Stimulated activated CD8-positive, alpha-beta memory T cell treated with anti-CD3 and anti-CD28 coated beads, Interleukin-12 subunit alpha, Interleukin-12 subunit beta, amount 100 ng/mL, for 24 hours (primary cell): ENCODE data around the gene BEX4.
"Not testable (repeated sequence)": the region's sequence is repeated elsewhere in the genome, so short reads cannot be mapped to it uniquely, and the experiment has no call there.

Experiments used
- DNase-seq: peaks from one replicate; pipeline ENCODE4 v3.0.0-alpha.2; 2020; ENCODE audit errors: extremely low read depth

The BEX4 gene, protein sequence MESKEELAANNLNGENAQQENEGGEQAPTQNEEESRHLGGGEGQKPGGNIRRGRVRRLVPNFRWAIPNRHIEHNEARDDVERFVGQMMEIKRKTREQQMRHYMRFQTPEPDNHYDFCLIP

DNA sequence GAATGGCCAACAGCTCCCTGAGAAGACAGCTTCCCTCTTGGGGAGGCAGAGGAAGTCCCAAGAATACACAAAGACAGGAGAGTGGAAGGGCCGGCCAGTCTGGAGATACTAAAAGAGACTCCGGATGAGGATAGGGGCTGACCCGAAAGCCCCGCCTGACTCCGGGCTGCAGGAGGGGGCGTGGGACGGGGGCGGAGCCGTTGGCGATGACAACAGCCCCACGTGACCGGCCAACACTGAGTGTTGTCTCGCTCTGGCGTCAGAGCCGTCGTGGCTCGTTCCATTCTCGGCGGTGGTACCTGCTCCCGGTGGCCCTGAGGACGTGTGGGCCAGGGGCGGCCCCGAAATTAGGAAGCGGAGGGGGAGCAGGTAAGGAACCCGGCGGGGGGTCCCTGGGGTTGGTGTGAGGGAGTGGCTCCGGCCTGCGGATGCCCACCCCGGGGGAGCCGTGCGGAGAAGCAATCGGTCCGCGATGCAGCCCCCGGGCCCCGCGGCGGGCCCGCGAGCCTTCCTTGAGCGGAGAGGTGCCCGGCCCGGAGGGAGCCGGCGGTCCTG, at the start of gene BEX4:
TSS of gene BEX4 (plus strand) at position 239 of the 555 bp plus-strand sequence. CDS start 1,046 bp downstream, outside the sequence.
- peak; percentile 50 for DNase-seq

DNA sequence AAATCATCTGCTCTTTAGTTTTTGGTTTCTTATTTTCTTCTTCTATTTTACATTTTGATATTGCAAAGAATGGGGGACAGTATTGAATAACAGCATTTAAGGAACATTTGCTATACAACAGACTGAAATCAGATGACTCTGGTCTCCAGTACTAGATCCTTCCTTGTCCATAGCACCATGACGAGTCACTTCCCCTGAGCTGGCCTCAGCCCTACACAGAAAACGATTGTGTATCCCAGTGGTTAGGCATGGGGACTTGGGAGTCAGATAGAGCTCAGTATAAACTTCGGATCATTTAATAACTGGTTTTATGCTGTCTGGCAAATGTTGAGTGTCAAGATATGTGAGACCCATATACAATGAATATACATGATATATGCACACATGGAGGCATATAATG, 44.7 kb upstream of the BEX4 start:
- no peak for DNase-seq

DNA sequence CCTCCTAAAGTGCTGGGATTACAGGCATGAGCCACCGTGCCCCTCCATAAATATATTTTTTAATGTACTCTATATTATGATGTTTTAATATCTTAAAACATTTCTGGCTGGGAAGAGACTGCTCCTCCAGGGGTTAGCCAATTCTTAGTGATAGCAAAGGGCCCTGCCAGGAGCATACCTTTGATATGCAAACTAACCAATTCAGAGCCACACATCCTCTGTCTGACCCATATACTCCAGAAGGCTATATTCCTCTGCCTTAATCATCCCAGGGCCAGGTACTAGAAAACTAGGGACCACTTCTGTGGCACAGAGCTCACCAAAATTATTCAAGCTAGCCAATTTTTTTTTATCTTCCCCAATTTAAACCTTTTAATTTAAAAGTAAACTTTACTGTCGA, 43.6 kb upstream of the BEX4 start:
- no peak for DNase-seq

DNA sequence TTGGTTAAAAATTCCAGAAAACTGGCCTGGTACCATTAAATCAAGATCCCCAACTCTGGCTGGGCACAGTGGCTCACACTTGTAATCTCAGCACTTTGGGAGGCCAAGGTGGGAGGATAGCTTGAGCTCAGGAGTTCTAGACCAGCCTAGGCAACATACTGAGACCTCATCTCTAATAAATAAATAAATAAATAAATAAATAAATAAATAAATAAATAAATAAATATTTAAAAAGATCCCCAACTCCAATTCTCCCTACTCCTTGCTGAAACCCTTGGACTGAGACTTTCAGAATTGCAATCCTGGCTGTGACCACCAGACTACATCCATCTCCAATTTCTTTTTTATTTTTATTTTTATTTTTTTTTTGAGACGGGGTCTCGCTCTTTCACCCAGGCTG, 39.7 kb upstream of the BEX4 start:
- DNase-seq = not testable (repeated sequence)

DNA sequence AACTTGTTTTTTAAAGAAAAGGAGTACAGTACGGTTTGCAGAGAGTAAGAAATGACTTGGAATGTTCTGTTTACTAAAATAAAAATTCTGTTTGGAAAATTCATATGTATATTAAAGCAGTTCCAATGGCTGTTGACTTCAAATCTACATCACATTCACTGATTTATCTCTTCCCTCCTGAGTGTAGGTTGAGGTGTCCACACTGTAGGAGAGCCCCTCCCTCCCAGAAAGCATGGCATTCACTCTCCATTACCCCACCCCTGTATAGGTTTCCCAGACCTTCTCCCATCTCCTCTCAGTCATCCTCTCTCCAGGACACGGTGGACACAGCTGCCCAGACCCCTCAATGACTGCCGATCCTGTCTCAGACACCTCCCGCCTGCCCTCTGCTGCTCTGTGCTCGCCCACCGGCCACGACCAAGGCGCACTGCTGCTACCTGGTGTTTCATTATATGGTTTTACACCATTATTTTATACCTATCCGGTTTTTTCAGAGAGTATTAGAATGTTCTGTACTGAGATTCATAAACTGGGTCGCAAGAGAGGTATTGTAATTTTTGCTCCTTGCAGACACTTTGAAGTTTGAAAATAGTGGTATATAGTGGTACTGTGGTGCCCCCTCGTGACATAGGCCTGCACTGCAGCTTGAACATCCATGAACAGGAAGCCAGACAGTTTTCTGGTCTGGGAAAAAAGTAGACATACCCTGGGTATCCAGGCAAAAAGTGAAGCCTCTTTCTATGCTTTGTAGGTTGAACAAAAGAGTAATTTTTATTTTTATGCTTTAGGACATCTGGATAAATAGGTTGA, 38.8 kb upstream of the BEX4 start:
- peak; percentile 8 for DNase-seq

DNA sequence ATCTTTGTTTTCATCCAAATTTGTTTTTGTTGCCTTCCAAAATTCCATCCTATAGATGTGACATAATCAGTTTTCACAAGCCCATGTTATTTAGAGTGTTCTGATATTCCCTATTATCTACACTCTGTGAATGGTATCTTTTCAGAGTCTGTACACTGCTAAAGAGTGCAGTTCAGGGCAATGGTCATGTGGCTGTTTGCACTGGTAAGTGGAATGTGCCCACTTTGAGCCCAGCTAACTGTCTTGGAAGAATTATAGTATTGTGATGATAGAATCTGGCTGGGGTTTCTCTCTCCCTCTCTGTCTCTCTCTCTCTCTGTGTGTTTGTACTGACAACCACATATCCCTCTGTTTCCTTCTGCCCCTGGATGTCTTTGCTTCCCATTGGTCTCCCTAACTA, 37.4 kb upstream of the BEX4 start:
- DNase-seq = no peak

DNA sequence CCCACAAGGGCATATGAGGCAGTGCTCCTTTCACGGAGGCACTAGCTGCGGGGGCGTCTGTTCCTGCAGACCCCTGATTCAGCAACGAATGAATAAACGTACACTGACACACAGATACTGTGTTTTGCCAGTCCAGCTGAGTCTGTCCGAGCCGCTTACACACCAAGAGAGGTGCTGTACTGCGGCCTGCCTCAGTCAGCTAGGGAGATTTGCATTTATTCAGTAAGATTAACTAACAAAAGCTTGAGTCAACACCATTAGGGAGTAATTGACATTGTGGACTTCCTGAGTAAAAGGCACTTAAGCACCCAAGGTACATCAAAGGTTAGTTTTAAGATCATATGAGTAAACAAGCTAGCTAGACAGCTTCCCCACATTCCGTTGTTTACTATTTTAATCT, 31.0 kb upstream of the BEX4 start:
- DNase-seq = no peak

DNA sequence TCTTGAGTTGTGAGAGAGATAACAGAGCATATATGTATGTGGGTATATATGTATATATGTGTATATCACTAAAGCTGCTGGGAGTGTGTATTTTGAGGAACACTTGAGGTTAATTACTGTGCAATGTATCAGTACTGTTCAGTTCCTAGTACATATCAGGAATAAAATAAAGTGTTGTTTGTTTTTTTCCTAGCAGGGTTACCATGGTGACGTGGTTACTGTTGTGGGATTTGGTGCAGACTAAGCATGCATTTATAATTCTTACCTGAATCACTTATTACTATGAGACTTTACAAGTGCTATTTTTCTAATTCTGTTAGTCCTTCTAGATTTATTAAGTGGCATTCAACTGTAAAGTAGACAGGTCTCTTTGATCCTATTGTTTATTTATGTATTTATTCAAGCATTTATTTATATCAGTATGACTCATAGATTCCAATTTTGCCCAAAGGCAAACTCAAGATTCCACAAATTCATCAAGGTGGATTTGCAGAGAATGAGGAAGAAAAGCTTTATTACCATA, 26.9 kb upstream of the BEX4 start:
- no peak for DNase-seq

DNA sequence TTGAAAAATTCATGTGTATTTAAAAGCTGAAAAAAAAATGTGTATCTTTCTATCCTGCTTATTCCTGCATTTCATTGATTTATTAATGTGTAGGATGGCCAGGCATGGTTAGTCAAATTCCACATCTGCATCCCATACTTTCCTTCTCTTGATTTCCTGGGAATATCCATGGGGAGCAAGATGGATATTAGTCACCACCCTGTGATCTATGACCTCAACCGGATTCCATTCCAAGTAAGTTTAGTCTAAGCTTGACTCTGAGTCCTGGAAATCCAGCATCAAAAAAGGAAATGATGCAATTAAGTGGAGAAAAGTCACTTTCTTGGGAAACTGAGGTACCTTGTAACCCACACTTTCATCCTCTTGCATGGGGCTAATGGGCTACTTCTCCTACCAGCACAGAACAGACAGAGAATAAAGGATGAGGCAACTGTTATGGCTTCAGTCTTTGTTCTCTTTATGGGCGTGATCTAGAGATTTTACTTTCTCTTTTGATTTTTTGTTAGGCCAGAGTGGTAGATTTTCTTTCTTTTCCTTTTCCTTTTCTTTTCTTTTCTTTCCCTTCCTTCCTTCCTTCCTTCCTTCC, 17.1 kb upstream of the BEX4 start:
- DNase-seq = no peak

DNA sequence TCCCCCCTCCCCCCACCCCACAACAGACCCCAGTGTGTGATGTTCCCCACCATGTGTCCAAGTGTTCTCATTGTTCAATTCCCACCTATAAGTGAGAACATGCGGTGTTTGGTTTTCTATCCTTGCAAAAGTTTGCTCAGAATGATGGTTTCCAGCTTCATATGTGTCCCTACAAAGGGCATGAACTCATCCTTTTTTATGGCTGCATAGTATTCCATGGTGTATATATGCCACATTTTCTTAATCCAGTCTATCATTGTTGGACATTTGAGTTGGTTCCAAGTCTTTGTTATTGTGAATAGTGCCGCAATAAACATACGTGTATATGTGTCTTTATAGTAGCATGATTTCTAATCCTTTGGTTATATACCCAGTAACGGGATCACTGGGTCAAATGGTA, 16.2 kb upstream of the BEX4 start:
- not testable (repeated sequence) for DNase-seq

DNA sequence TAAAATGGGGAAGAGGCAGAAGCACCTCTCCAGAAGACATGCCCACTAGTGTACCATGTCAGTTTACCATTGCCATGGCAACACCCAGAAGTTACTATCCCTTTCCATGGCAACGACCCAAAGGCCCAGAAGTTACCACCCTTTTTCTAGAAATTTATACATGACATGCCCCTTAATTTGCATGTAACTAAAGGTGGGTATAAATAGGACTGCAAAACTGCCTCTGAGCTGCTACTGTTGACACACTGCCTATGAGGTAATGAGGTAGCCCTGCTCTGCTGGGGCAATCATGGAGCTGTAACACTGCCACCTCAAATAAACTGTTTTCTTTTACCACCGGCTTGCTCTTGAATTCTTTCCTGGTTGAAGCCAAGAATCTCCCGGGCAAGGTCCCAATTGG, 13.9 kb upstream of the BEX4 start:
- DNase-seq = no peak

DNA sequence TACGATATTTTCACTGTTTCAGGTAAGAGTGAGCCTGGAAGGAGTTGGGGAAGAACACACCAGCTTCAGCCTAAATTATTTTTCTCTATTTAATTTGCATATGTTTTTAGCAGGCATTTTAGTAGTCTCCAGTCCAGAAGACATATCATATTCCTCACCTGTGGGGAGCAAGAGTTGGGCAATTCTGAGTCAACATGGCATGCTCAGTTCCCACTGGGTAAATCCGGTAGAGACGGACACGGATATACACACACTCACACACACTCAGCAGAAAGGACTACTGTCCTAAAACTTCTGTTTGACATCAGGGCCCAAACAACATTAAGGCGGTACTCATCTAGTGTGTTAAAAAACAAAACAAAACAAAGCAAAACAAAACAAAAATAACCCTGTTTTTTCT, 4.9 kb upstream of the BEX4 start:
- DNase-seq = no peak

DNA sequence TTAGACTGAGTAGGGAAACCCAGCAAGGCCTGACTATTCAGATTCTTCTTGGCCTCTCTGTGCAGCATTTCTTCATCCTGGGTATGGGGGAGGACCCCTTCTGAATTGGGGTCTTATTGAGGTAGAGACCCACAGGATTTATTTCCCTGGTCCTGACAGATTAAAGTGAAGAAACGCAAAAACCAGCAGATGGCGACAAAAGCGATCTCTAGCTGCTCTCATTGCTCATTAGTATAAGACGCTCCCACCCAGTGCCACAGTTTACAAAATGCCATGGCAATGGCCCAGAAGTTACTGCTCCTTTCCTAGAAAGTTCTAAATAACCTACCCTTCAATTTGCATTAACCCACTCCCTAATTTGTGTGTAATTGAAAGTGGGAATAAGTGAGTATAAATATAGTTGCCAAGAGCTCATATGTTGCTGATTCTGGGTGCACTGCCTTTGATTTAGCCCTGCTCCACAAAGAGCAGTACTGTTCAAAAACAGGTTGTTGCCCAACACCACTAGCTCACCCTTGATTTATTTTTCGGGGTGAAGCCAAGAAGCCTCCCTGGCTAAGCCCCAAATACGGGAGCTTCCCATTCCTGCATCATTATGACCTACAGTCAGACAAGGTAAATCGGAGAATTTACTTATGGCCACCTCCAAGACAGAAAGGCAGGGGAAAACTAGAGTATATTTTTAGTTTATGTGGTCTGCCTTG, 3.7 kb upstream of the BEX4 start:
- DNase-seq = no peak

DNA sequence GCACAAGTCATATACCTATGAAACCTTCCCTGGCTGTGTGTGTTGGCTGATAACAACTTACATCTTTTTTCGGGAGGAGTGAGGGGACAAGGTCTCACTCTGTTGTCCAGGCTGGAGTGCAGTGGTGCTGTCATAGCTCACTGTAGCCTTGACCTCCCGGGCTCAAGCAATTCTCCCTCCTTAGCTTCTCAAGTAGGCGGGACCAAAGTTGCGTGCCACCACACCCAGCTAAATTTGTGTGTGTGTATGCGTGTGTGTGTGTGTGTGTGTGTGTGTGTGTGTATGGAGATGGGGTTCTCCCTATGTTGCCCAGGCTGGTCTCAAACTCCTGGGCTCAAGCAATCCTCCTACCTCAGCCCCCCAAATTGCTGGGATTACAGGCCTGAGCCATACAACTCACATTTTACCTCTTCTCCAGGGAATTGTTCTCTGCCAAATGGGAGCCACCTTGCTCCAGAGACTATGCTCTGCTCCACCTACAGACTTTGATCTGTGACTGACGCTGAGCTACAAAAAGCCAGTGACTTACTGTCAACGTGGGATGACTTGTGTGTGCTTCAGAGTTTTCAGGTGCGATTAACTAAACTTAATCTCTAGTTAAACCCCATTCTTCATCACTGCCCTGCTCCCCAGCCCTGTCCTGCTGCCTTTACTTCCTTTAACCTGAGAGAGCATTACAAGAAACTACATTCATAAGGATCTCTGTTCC, 2.0 kb upstream of the BEX4 start:
- DNase-seq = no peak

DNA sequence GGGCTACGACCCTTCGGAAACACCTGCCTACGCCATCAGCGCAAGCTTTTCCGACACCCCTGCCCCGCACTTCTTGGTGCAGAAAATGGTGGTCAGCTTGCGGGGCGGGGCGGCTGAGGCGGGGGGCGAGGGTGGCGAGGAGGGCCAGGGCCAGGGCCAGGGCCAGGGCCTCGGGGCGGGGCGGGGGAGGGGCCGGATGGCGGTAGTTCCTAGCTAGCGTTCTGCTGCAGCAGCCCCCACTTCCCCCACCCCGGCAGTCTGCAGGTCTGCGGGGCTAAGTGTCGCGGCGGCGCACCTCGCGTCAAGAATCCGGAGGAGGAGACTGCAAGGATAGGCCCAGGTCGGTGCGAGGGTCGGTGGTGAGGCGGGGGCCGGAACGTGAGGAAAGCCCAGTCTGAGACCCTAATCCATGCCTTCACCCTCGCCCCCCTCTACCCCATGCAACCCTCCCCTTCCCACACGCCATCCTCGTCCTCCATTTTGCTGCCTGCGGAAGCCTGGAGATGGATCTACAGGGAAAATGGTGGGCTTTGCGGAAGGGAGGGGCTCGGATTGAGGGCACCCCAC, 600 bp downstream of the BEX4 start:
- no peak for DNase-seq

DNA sequence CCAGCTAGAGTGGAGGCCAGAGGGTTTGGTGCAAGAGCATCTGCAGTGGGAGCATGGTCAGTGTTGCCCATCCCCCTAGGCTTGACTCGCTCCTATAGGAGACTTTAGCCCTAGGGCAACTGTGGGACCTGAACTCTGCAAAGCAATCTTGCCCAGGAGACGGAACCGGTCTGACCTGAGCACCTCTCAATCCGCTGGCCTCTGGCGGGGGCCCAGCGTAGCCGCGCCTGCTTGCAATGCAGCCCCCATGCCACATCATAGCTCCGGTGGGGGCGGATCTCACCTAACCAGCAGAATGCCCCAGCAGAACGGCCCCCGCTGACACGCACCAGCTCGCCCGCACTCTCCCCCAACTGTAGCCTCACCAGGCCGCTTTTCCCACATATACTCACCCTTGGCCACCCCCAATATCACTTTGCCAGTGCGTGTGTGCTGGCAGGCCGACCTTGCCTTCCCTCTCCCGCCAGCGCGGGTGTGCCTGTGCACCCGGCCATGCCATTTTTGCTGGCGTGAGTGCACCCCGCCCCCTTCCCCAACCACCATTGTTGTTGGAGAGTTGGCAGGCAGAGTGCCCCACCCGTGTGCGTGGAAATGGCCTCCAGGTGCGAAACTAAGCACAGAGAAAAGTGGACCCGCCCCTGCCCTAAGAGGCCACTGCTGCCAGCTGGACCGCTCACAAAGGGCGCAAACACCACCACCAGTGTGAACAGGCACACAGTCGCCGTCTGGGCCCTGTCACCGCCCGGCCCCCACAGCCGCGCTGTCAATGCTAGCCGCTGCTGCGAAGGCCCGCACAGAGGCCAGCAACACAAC, 5.8 kb downstream of the BEX4 start:
- DNase-seq = no peak

DNA sequence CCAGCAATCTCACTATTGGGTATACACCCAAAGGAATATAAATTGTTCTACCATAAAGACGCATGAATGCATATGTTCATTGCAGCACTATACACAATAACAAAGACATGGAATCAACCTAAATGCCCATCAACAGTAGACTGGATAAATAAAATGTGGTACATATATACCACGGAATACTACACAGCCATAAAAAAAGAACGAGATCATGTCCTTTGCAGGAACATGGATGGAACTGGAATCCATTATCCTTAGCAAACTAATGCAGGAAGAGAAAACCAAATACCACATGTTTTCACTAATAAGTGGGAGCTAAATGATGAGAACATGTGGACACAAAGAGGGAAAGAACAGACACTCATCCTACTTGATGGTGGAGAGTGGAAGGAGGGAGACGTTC, 11.0 kb downstream of the BEX4 start:
- DNase-seq = not testable (repeated sequence)

DNA sequence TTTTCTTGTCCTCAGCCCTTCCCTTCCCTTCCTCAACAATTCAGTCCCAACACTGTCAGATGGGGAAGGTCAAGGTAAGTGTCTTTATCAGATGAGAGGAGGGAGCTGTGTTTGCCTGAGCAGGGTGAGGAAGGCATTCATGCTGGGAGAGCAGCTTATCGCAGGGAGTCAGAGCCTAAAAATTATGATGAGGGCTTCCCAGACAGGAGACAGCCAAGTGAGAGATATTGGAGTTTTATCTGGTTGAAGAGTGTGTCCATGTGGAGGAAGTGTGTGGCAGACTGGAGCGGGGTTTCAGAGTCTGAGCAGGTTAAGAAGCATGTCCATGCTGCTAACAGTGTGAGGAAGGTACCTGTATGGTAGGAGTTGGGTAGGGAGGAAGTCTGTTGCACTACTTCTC, 18.4 kb downstream of the BEX4 start:
- DNase-seq = no peak

DNA sequence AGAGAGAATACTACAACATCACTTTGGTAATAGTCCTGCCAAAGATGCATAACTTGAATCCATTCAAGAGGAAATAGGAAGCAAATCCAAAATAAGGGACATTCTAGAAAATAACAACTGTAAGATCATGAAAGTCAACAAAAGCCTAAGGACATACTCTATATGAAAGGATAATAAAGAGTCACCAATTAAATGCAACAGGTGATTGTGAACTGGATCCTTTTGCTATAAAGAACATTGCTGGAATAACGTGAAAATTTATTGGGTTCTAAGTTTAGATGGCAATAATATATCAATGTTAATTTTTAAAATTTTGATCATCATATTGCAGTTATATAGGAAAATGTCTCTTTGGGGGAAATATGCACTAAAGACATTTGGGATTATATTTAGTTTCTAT, 20.0 kb downstream of the BEX4 start:
- DNase-seq = no peak

DNA sequence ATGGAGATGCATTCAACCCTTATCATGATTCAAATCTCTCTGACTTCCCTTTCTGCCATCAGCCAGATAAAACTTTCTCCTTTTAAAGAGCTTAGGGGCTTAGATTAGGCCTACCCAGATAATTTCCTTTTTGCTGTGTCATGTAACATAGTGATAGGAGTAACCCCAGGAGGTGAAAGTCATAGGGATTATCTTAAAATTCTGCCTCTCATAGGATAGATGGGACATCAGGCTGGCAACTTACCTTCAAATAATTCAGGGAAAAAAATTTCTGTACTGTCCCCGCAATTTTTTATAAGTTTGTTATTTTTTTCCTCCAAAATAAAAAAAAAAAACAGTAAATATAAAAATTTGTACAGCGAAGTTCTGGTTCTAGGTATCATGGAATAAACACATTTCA, 20.7 kb downstream of the BEX4 start:
- not testable (repeated sequence) for DNase-seq
